RWPE2 (cell line): Measurements from ENCODE around the gene EXOC5.

Source experiments
- ATAC-seq: fragments of 200-7000 bp; cut with Tn5 transposase; 3 replicates; pipeline ENCODE4 v1.9.1; 2021; ENCODE audit warnings: low read depth
- DNase-seq: peaks from one replicate; pipeline ENCODE4 v3.0.0-alpha.2; 2020; ENCODE audit warnings: low spot score
- H3K27ac ChIP-seq: fragments of 450-650 bp; 2 replicates; pipeline ENCODE4 v1.5.1; 2017; ENCODE audit warnings: mild to moderate bottlenecking; ENCODE audit not compliant: poor library complexity, severe bottlenecking
- H3K27me3 ChIP-seq: fragments of 250-450 bp; sonication (Bioruptor Pico); 2 replicates; pipeline ENCODE4 v1.5.1; 2021; ENCODE audit warnings: mild to moderate bottlenecking, moderate library complexity; ENCODE audit not compliant: insufficient read depth, poor library complexity, severe bottlenecking
- H3K36me3 ChIP-seq: fragments of 250-450 bp; sonication (Bioruptor Pico); 2 replicates; pipeline ENCODE4 v1.5.1; 2020; ENCODE audit warnings: low read depth, mild to moderate bottlenecking, moderate library complexity
- H3K4me1 ChIP-seq: fragments of 250-450 bp; sonication (Bioruptor Pico); 2 replicates; pipeline ENCODE4 v1.5.1; 2021; ENCODE audit warnings: mild to moderate bottlenecking, moderate library complexity; ENCODE audit not compliant: insufficient read depth, poor library complexity, severe bottlenecking
- H3K4me3 ChIP-seq: fragments of 250-450 bp; sonication (Bioruptor Pico); 2 replicates; pipeline ENCODE4 v1.5.1; 2021; ENCODE audit warnings: mild to moderate bottlenecking, moderate library complexity; ENCODE audit not compliant: severe bottlenecking
- H3K9me3 ChIP-seq: fragments of 250-450 bp; sonication (Bioruptor Pico); 2 replicates; pipeline ENCODE4 v1.5.1; 2021; ENCODE audit warnings: mild to moderate bottlenecking, moderate library complexity; ENCODE audit not compliant: severe bottlenecking
- TF ChIP-seq, protein P1 (sequence below): fragments of 450-650 bp; IDR thresholded peaks from one replicate; pipeline ENCODE4 v1.5.1; 2017; ENCODE audit warnings: mild to moderate bottlenecking, moderate library complexity; ENCODE audit not compliant: poor library complexity, severe bottlenecking

EXOC5 gene

DNA sequence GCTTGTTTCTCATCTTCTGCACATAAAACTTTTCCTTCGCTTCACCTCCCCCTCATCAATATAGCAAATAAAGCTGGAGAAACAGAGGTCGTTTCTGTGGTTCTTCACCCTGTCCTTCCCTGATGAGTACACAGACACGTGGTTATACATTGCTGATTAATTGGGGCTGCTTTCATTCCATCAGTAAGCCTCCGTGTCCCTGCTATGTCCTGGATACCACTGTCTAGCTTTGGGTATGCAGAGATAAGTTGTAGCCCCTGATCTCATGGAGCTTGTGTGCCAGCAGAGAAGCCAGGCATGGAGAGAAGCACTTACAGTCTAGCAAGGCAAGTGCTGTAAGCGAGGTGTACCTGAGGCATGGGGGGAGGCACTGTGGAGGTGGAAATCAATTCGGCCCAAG is 108.4 kb downstream of the EXOC5 start:
- H3K27me3 ChIP-seq = peaks cover 13% of the 10 kb centered on the region
- TF ChIP-seq, protein P1, sequence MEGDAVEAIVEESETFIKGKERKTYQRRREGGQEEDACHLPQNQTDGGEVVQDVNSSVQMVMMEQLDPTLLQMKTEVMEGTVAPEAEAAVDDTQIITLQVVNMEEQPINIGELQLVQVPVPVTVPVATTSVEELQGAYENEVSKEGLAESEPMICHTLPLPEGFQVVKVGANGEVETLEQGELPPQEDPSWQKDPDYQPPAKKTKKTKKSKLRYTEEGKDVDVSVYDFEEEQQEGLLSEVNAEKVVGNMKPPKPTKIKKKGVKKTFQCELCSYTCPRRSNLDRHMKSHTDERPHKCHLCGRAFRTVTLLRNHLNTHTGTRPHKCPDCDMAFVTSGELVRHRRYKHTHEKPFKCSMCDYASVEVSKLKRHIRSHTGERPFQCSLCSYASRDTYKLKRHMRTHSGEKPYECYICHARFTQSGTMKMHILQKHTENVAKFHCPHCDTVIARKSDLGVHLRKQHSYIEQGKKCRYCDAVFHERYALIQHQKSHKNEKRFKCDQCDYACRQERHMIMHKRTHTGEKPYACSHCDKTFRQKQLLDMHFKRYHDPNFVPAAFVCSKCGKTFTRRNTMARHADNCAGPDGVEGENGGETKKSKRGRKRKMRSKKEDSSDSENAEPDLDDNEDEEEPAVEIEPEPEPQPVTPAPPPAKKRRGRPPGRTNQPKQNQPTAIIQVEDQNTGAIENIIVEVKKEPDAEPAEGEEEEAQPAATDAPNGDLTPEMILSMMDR = no peak

DNA sequence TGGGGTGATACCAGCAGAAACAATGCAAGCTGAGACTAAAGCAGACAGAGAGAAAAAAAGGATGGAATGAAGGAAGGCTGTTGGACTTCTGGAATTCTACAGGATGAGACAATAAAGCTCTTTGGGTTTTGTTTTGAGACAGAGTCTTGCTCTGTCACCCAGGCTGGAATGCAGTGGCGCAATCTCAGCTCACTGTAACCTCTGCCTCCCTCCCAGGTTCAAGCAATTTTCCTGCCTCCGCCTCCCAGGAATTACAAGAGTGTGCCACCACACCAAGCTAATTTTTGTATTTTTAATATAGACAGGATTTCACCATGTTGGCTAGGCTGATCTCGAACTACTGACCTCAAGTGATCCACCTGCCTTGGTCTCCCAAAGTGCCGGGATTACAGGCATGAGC is 115.4 kb downstream of the EXOC5 start:
- no peaks in the 10 kb centered on the region for H3K4me1 ChIP-seq
- no peaks in the 10 kb centered on the region for H3K36me3 ChIP-seq
- no peak overlapping the region for H3K27ac ChIP-seq
- TF ChIP-seq, protein P1 = no peak
- H3K9me3 ChIP-seq = no peaks in the 10 kb centered on the region
- no peaks in the 10 kb centered on the region for H3K27me3 ChIP-seq
- no peak overlapping the region for H3K4me3 ChIP-seq
- DNase-seq (no peak), ATAC-seq (peak; percentile 31; the same call in 1 of the 3 replicates)

More for the DNA sequence above, 108.4 kb downstream of the EXOC5 start:
- Histone ChIP-seq H3K4me3 (no peak overlapping the region), H3K27ac (no peak overlapping the region), H3K4me1 (no peaks in the 10 kb centered on the region), H3K9me3 (no peaks in the 10 kb centered on the region), H3K36me3 (no peaks in the 10 kb centered on the region)
- ATAC-seq (0 out of 3 replicates have a peak, but pooled peaks have one; percentile 14), DNase-seq (no peak)
